ENCODE results near the gene SLC19A1.

DNA sequence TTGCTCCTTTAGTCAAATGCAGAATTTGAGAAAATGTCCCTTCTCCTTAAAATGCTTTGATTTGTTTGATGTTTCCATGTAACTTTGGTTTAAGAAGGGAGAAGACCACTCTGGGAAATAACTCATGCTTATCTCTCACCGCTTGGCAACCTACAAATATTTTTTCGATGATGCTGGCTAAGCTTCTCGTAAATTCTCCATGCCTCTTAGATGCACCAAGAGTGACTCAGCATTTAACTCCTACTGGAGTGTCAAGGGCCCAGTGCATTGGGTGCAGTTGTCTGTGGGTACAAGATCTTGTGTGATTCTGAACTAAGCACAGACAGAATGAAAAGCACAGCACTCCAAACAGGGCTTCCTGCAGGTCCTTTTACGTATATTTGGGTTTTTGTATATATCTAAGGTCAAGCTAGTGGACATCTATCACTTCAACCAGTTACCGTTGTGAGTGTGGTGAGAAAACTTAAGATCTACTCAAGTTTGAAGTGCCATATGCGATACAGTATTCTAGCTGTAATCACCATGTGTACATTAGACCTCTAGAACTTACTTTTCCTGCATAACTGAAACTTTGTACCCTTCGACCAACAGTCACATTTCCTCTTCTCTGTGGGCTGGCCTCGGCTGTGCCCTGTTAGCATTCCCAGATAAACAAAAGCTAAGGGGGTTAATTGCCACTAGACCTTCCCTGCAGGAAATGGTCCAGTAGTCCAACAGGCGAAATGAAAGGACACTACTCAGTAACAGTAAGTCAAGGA lies 81.5 kb downstream of the SLC19A1 start:
- TF ChIP-seq, protein P1, sequence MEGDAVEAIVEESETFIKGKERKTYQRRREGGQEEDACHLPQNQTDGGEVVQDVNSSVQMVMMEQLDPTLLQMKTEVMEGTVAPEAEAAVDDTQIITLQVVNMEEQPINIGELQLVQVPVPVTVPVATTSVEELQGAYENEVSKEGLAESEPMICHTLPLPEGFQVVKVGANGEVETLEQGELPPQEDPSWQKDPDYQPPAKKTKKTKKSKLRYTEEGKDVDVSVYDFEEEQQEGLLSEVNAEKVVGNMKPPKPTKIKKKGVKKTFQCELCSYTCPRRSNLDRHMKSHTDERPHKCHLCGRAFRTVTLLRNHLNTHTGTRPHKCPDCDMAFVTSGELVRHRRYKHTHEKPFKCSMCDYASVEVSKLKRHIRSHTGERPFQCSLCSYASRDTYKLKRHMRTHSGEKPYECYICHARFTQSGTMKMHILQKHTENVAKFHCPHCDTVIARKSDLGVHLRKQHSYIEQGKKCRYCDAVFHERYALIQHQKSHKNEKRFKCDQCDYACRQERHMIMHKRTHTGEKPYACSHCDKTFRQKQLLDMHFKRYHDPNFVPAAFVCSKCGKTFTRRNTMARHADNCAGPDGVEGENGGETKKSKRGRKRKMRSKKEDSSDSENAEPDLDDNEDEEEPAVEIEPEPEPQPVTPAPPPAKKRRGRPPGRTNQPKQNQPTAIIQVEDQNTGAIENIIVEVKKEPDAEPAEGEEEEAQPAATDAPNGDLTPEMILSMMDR (IDR thresholded peaks at IDR 0.05), result no peak
- no peak for TF ChIP-seq POLR2A (IDR thresholded peaks at IDR 0.05)

Data from Peyer's patch (tissue), 4 donors.